NCI-H774 (cell line): ENCODE measurements around the gene SNAPIN.
A peak's percentile ranks its signal among the peaks of the same experiment; 100 is the strongest.

Experiments
- DNase-seq: peaks from one replicate; lab custom pipeline; 2025; lab: John Stamatoyannopoulos, UW

The SNAPIN gene

GRCh38 chr1:153658400-153659174, at the start of gene SNAPIN:
SNAPIN (plus strand) TSS chr1:153658703; CDS start chr1:153658744, 41 bp downstream.
- DNase-seq: peak; percentile 89

- DNase-seq: no peak
Measured at GRCh38 chr1:153608742-153609584, 49.5 kb upstream of the SNAPIN start.

GRCh38 chr1:153609585-153609907, 49.0 kb upstream of the SNAPIN start:
- no peak for DNase-seq

GRCh38 chr1:153610334-153610733, 48.2 kb upstream of the SNAPIN start:
- no peak for DNase-seq

GRCh38 chr1:153610811-153611301, 47.6 kb upstream of the SNAPIN start:
- DNase-seq: no peak

- no peak for DNase-seq
Measured at GRCh38 chr1:153611356-153611755, 47.1 kb upstream of the SNAPIN start.

- DNase-seq: no peak
Measured at GRCh38 chr1:153612111-153612754, 46.3 kb upstream of the SNAPIN start.

GRCh38 chr1:153612755-153613331, 45.7 kb upstream of the SNAPIN start, which contains the start of gene S100A16:
S100A16 (minus strand) TSS chr1:153613137; CDS start chr1:153608151, 4,986 bp downstream.
- no peak for DNase-seq

- DNase-seq: no peak
Measured at GRCh38 chr1:153613406-153613805, 45.1 kb upstream of the SNAPIN start.

- no peak for DNase-seq
Measured at GRCh38 chr1:153614189-153614900, 44.2 kb upstream of the SNAPIN start.

GRCh38 chr1:153614906-153615305, 43.6 kb upstream of the SNAPIN start:
- DNase-seq: no peak

GRCh38 chr1:153615406-153615805, 43.1 kb upstream of the SNAPIN start:
- no peak for DNase-seq

- no peak for DNase-seq
Measured at GRCh38 chr1:153616144-153616916, 42.2 kb upstream of the SNAPIN start, which contains the start of gene S100A14. S100A14 (minus strand) TSS chr1:153616325; CDS start chr1:153615858, 467 bp downstream.

GRCh38 chr1:153616917-153617311, 41.6 kb upstream of the SNAPIN start:
- DNase-seq: no peak

- no peak for DNase-seq
Measured at GRCh38 chr1:153617663-153618062, 40.8 kb upstream of the SNAPIN start.

GRCh38 chr1:153619171-153619570, 39.3 kb upstream of the SNAPIN start:
- no peak for DNase-seq

GRCh38 chr1:153623101-153623500, 35.4 kb upstream of the SNAPIN start:
- DNase-seq: no peak

GRCh38 chr1:153624965-153625611, 33.4 kb upstream of the SNAPIN start:
- no peak for DNase-seq

- no peak for DNase-seq
Measured at GRCh38 chr1:153626477-153626903, 32.0 kb upstream of the SNAPIN start.
